GM21717 (cell line): ENCODE measurements around the gene KLF13.

ENCODE experiments used
- ATAC-seq: cut with Tn5 transposase; IDR thresholded peaks from one replicate; pipeline ENCODE4 v1.9.1; 2021; ENCODE audit warnings: mild to moderate bottlenecking, moderate library complexity; ENCODE audit not compliant: unreplicated experiment

KLF13 gene

GRCh38 chr15:31331389-31331788, 4.8 kb downstream of the KLF13 start:
- ATAC-seq = no peak

- no peak for ATAC-seq
These were observed 5.5 kb downstream of the KLF13 start for GRCh38 chr15:31332020-31332680.

DNA sequence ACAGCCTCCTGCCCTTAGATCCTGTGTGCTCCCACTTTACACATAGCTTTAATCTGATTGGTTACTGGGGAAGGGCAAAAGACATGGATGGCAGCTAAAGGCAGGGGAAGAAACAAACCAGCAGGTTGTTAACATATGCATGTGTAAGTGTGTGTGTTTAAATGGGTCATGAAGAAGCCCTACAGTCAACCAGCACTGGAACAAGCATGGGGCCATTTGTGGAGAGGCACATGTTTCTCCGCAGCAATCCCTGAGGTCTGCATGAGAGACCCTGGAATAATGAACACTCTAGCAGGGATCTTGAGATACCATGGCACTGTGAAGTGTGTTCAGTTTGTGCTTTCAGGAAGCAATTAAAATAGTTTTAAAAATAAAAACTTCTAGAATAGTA, 6.0 kb downstream of the KLF13 start:
- no peak for ATAC-seq

- no peak for ATAC-seq
These were observed 6.5 kb downstream of the KLF13 start for GRCh38 chr15:31333119-31333518.

- no peak for ATAC-seq
These were observed 7.2 kb downstream of the KLF13 start for GRCh38 chr15:31333820-31334219.

DNA sequence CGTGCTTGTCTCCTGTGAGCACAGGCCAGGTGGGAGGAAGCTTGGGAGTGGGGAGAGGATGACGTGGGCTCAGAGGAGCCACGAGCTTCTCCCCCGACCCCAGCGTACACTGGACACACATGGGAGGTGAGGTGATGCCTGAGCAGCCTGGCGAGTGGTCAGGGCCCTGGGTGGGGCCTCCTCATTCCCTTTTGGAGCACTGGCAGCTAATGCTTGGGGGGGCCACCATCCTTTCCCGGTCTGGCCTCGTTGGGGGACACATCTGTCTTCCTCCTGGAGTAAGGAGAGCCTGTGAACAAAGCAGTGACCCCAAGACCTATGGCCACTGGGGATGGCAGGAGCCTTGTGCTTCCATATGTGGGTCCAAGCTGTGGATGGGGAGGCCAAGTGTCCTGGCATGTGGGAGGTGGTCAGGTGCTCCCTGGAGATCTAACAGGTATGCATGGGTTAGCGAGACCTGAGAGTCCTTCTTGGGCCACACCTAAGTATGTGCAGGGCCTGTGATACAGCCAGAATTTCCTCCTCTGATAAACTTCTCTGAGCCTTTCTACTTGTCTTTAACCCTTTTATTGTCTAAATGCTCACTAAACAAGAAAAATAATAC, 9.5 kb downstream of the KLF13 start:
- ATAC-seq = no peak

DNA sequence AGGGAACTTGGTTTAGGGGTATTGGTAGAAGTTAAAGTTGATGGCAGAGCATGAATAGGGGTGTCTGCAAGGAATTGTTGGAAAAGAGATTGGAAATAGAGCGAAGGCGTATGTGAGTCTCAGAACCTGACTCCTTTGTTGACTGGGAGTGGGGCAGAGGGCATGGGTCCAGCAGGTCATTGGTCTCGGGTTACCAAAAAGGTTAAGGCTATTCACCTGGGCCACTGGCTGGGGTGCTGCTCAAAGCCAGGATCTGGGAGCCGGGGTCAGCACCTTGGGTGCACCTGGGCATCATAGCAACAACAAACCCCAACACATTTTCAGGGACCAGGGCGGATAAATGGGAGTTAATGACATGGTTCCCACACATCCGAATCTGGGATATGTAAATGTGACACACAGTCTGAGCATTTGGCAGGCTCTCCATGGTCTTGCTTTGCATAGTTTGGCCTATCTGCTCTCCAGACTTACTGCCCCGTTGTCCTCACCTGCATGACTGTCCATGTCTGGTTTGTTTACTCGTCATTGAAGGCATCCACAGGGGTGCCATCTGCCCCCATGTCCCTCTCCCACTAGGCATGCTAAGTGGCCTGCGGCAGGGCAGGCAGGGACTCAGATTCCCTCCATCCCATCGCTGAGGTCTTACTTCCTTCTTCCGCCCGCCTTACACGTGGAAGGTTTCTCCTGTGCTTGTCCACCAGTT, 10.1 kb downstream of the KLF13 start:
- ATAC-seq = no peak

DNA sequence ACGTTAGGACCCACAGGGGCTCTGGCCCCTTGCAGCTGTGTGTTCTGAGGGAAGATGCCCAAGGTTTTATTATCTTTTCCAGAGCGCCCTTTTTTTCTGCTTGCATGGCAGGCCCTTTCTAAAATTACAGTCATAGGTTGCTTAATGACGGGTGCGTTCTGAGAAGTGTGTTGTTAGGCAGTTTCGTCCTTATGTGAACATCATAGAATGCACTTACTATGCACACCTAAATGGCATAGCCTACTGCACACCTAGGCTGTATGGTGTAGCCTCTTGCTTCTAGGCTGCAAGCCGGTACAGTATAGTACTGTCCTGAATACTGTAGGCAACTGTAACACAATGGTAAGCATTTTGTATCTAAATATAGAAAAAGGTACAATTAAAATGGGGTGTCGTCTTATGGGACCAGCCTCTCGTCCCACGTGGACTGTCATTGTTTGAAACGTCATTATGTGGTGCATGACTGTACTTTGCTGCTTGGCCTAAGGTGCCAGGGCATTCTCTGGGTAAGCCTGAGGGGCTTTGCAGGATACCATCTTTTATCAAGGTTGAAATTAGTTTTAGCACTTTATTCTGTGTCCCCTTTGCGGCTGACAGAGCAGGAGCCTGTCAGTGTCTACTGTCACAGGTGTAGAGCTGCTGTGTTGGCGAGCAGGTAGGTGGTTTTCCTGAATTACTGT, 10.9 kb downstream of the KLF13 start:
- no peak for ATAC-seq

DNA sequence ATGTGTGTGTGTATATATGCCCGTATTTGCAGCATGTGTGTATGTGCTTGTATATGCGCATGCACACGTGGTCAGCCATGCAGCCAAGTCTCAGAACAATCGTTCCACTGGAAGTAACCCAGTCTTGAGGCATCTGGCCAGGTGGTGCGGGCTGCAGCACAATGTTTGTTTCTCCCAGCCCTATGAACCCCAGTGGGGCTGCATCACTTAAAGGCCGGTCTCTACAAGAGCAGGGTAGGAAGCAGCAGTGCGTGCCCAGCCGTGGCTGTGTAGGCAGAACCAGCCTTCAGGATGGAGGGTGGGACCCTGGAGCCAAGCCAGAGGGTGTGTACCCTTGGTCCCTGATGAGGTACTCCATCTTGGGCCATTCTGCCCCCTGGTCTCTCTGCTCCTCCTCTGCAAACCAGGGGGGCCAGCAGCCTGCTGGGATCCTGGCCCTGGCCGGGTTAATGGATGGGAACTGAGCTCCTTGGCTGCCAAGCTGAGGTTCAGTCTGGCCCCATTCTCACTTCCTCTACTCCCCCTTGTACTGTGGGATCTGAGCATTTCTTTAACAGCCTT, 11.8 kb downstream of the KLF13 start:
- peak; percentile 51 for ATAC-seq

DNA sequence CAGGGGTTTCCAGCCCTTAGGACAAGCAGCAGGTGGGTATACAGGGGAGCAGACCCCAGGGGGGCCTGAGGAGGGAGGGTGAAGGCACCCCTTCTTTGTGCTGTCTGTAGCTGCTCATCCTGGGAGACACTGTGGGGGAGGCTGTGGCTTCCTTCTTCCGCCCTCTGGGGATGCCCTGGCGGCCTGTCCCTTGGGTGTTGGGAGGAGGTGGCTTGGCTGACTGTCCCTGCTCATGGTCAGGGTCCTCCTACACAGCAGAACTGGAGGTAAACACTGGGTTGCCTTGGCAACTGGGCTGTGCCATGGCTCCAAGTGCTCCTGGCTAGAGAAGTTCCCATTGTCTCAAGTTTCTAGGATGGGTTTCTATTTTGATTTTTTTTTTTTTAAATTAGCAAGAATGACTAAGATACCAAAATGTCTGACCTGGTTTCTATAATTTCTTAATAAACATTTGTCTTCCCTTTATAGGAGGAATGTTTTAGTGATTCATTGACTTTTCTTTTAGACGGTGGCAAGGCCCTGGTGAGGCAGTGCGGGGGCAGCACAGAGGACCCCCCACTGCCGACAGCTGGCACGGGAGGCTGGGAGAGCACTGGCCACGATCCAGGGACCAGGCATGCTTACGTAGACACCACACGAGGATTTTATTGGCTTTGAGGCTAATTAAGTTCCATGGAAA, 12.4 kb downstream of the KLF13 start:
- peak; percentile 36 for ATAC-seq

- ATAC-seq = no peak
These were observed 12.9 kb downstream of the KLF13 start for GRCh38 chr15:31339558-31339895.

GRCh38 chr15:31340047-31340446, 13.4 kb downstream of the KLF13 start:
- no peak for ATAC-seq

DNA sequence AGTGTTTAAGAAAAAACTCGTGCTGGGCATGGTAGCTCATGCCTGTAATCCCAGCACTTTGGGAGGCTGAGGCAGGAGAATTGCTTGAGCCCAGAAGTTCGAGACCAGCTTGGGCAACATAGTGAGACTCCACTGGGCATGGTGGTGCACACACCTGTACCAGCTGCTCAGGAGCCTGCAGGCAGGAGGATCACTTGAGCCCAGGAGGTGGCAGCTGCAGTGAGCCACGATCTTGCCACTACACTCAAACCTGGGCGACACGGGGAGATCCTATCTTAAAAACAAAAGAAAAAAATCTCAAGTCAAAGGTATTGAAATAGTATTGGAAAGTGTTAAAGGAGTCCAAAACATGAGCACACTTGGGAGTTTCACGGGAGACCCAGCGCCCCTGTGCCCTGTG, 14.0 kb downstream of the KLF13 start:
- no peak for ATAC-seq

GRCh38 chr15:31341071-31341470, 14.4 kb downstream of the KLF13 start:
- no peak for ATAC-seq

DNA sequence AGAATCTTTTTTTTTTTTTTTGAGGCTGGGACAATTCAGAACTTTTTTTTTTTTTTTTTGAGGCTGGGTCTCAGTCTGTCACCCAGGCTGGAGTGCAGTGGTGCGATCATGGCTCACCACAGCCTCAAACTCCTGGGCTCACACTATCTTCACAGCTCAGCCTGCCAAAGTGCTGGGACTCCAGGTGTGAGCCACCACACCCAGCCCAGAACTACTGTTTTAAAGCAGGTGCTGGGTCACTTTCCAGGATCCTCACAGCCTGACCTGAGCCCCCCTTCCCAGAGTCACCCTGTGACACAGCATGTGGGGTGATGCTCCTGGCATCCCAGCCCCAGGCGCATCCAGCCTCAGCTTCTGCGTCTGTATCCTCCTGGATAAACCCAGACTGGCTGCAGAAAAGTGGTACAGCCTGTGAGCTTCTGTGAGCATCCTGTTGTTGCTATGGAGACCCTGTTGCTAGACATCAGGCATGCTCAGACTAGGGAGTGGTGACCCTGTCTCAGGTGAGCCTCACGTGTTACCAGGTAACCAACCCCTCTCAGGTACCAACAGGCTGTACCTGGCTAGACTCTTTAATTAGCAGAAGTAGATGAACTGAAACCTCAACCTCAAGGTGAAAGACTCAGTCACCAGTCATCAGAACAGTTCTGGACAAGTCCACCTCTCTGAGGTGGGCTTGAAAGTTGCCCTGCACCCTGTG, 15.0 kb downstream of the KLF13 start:
- ATAC-seq = no peak

GRCh38 chr15:31342381-31342780, 15.7 kb downstream of the KLF13 start:
- ATAC-seq = no peak

- ATAC-seq = no peak
These were observed 16.4 kb downstream of the KLF13 start for GRCh38 chr15:31342781-31343626.

- ATAC-seq = no peak
These were observed 17.2 kb downstream of the KLF13 start for GRCh38 chr15:31343831-31344230.

DNA sequence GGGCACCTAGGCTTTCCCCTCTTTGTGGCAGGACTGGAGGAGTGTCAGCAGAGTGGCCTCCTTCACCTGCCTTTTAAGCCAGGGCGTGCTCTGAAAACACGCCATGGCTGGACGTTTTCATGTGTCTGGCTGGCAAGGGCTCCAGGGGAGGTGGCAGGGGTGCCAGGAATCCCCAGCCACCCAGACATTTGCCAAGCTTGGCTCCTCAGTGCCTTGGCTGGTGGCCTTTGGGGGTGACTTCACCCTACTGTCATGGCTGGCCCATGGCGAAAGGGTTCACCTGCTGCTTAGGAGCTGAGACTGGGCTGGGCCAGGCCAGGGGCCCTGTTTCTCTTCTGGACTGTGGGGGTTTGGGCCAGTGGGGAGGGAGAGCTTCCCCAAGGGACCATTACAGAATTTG, 17.6 kb downstream of the KLF13 start:
- no peak for ATAC-seq
